ENCODE results near the gene FBXO44. TPM values are rescaled to one million over a fixed set of nuclear protein-coding genes. Genes with fewer than 3 reads are reported as not detected.
A peak's percentile ranks its signal among the peaks of the same experiment; 100 is the strongest.

The FBXO44 gene
- total RNA-seq, 1 experiment from 2014 or later, result 24.5 TPM

- Histone ChIP-seq H2AK5ac (ENCODE audit: insufficient read length, low read length) (no peak overlapping the region), H3K56ac (ENCODE audit: insufficient read length, low read depth, low read length) (no peak overlapping the region), H2BK120ac (ENCODE audit: low read depth, low read length, poor library complexity, severe bottlenecking) (no peak overlapping the region), H3K27me3 (ENCODE audit: insufficient read depth, low read length) (no peaks in the 10 kb centered on the region), H2BK15ac (ENCODE audit: low read depth, low read length) (no peak overlapping the region), H3K9me3 (ENCODE audit: control insufficient read depth, low read depth, low read length) (no peaks in the 10 kb centered on the region), H3K23ac (ENCODE audit: insufficient read length, low read depth, low read length) (no peak overlapping the region), H3K14ac (ENCODE audit: insufficient read depth, low read length) (0 out of 2 replicates have a peak overlapping the region, but pooled peaks have one; percentile 40), H3K4me2 (ENCODE audit: insufficient read depth, insufficient read length, low read length) (peak overlapping the region; percentile 56), H4K5ac (ENCODE audit: insufficient read length, low read depth, low read length) (no peak overlapping the region), H4K8ac (replicated peaks; ENCODE audit: insufficient read length, low read depth, low read length) (no peak overlapping the region), H3K18ac (ENCODE audit: insufficient read length, low read depth, low read length) (no peak overlapping the region), H3K9ac (ENCODE audit: extremely low read depth, insufficient read length, low read length) (no peak overlapping the region), H2AFZ (ENCODE audit: low read length) (no peak overlapping the region), H3T11ph (ENCODE audit: low read length) (no peak overlapping the region), H3K79me1 (ENCODE audit: insufficient read depth, low read depth, low read length, poor library complexity, severe bottlenecking) (no peaks in the 10 kb centered on the region), H2BK12ac (ENCODE audit: insufficient read length, low read depth, low read length) (no peak overlapping the region), H2BK5ac (ENCODE audit: insufficient read length, low read length) (no peak overlapping the region), H3K4me1 (ENCODE audit: insufficient read depth, low read length) (no peaks in the 10 kb centered on the region), H3K79me2 (ENCODE audit: insufficient read depth, low read length) (no peaks in the 10 kb centered on the region), H4K91ac (ENCODE audit: insufficient read length, low read depth, low read length) (no peak overlapping the region), H3K4ac (ENCODE audit: low read depth, low read length) (no peak overlapping the region), H4K20me1 (ENCODE audit: control insufficient read depth, insufficient read depth, insufficient read length) (no peaks in the 10 kb centered on the region), H2BK20ac (ENCODE audit: low read depth, low read length, poor library complexity, severe bottlenecking) (no peak overlapping the region), H3K27ac (ENCODE audit: insufficient read length, low read depth, low read length) (no peak overlapping the region), H3K23me2 (ENCODE audit: insufficient read length, low read depth, low read length, poor library complexity, severe bottlenecking) (no peaks in the 10 kb centered on the region)
- Mint-ChIP-seq H3K27me3 (ENCODE audit: low read depth) (peaks cover 22% of the 10 kb centered on the region), H3K4me3 (peak overlapping the region; percentile 52 to 73), H3K4me1 (no peaks in the 10 kb centered on the region), H3K27ac (no peak overlapping the region), H3K9me3 (no peaks in the 10 kb centered on the region), H3K36me3 (ENCODE audit: insufficient read depth in 1 of 3, low read depth in 3 of 3) (peaks cover 14 to 53% (median 34%) of the 10 kb centered on the region in 3 experiments)
- TF ChIP-seq CTCF (conservative IDR thresholded peaks at IDR 0.05), result no peak; the same call in 2 of the 3 replicates
- WGBS (ENCODE audit: extremely low coverage, insufficient read length, low lambda C conversion rate), result no CpG with 5 or more reads among the region's 66 CpGs
- peak; percentile 68 for DNase-seq
Measured at GRCh38 chr1:11664336-11665065, 9.8 kb downstream of the FBXO44 start.

All from H9 (cell line).